Esophagus muscularis mucosa (tissue), 4 donors: ENCODE data around the gene KIF3A.

Experiments used
- CTCF ChIP-seq, 3 experiments: fragments of 200-600 bp in 2 of 3; fragments of 450-650 bp in 1 of 3; sonication (generic) in 2 of 3; IDR thresholded peaks; one replicate each; pipeline ENCODE4 v1.5.1; 2017 to 2019; ENCODE audit warnings: antibody characterized with exemption in 3 of 3, mild to moderate bottlenecking in 2 of 3, moderate library complexity in 1 of 3
- EP300 ChIP-seq: sonication (generic); formaldehyde crosslinking; IDR thresholded peaks from one replicate; pipeline ENCODE4 v1.6.1; 2017; ENCODE audit warnings: antibody characterized with exemption
- POLR2A ChIP-seq: fragments of 450-650 bp; IDR thresholded peaks from one replicate; pipeline ENCODE4 v1.6.1; 2017; ENCODE audit warnings: antibody characterized with exemption, moderate library complexity, mild to moderate bottlenecking, low read depth
- POLR2AphosphoS5 ChIP-seq, 2 donors: sonication (generic); formaldehyde crosslinking; IDR thresholded peaks; one replicate each; pipeline ENCODE4 v1.6.1; 2017; ENCODE audit warnings: antibody characterized with exemption in 2 of 2

GRCh38 chr5:132764671-132765238 is 27.4 kb upstream of the KIF3A start:
- no peak for TF ChIP-seq EP300
- TF ChIP-seq POLR2A, result no peak
- TF ChIP-seq POLR2AphosphoS5 (IDR thresholded peaks at IDR 0.05), result no peak
- TF ChIP-seq CTCF (IDR thresholded peaks at IDR 0.05), result no peak
